ENCODE data around the gene HOXD9. TPM values are rescaled to one million over a fixed set of nuclear protein-coding genes. Genes with fewer than 3 reads are reported as not detected.

The HOXD9 gene
- total RNA-seq, 2 experiments from 2014 or later, result not detected

GRCh38 chr2:176088048-176088936 is 34.2 kb upstream of the HOXD9 start:
- Mint-ChIP-seq H3K4me3 (no peak overlapping the region), H3K9me3 (peaks cover 10% of the 10 kb centered on the region), H3K36me3 (ENCODE audit: low read depth) (peaks cover 1% of the 10 kb centered on the region)

GRCh38 chr2:176088937-176089842 is 33.3 kb upstream of the HOXD9 start:
- H3K36me3 Mint-ChIP-seq (ENCODE audit: low read depth), result peaks cover 1% of the 10 kb centered on the region
- DNase-seq, result no peak
- no peak overlapping the region for H3K4me3 Mint-ChIP-seq
- CTCF ChIA-PET, result interaction anchor here (0.6 to 1.3 kb wide), 6 partner anchors 9 to 955 kb away, joined by 3 to 5 read pairs (median 4); no protein-coding TSS in a partner anchor
- no peak overlapping the region for H3K27ac Mint-ChIP-seq
- H3K27me3 Mint-ChIP-seq (ENCODE audit: low read depth), result peaks cover 88% of the 10 kb centered on the region
- intact Hi-C loops (cut with micrococcal nuclease), result loop anchor here (2.0 to 5.0 kb wide), 2 partner anchors 33 to 722 kb away; partner anchors contain the start of gene HOXD9
- peaks cover 16% of the 10 kb centered on the region for H3K4me1 Mint-ChIP-seq (ENCODE audit: low read depth)
- peaks cover 8% of the 10 kb centered on the region for H3K9me3 Mint-ChIP-seq

More at GRCh38 chr2:176088048-176088936, 34.2 kb upstream of the HOXD9 start:
- CTCF ChIA-PET, result interaction anchor here (0.6 to 1.3 kb wide), 5 partner anchors 10 to 954 kb away, joined by 3 to 5 read pairs (median 4); no protein-coding TSS in a partner anchor
- intact Hi-C loops (cut with micrococcal nuclease), result loop anchor here (2.0 to 5.0 kb wide), 2 partner anchors 34 to 721 kb away; partner anchors contain the start of gene HOXD9
- Mint-ChIP-seq H3K4me1 (ENCODE audit: low read depth) (peaks cover 9% of the 10 kb centered on the region), H3K27me3 (ENCODE audit: low read depth) (peaks cover 88% of the 10 kb centered on the region), H3K27ac (no peak overlapping the region)
- peak; percentile 46 for DNase-seq

GRCh38 chr2:176089843-176090395 is 32.6 kb upstream of the HOXD9 start:
- Mint-ChIP-seq H3K4me1 (ENCODE audit: low read depth) (peaks cover 16% of the 10 kb centered on the region), H3K27ac (no peak overlapping the region), H3K9me3 (peaks cover 4% of the 10 kb centered on the region), H3K36me3 (ENCODE audit: low read depth) (peaks cover 1% of the 10 kb centered on the region), H3K4me3 (no peak overlapping the region), H3K27me3 (ENCODE audit: low read depth) (peaks cover 89% of the 10 kb centered on the region)
- no peak for DNase-seq
- CTCF ChIA-PET, result interaction anchor here (0.9 kb wide), 1 partner anchor 221 kb away, joined by 5 read pairs; no protein-coding TSS in a partner anchor
- intact Hi-C loops (cut with micrococcal nuclease), result loop anchor here (2.0 to 5.0 kb wide), 2 partner anchors 32 to 723 kb away; partner anchors contain the start of gene HOXD9

GRCh38 chr2:176090862-176091261 is 31.7 kb upstream of the HOXD9 start:
- Mint-ChIP-seq H3K27ac (no peak overlapping the region), H3K4me1 (ENCODE audit: low read depth) (peaks cover 16% of the 10 kb centered on the region), H3K9me3 (peaks cover 4% of the 10 kb centered on the region), H3K27me3 (ENCODE audit: low read depth) (peaks cover 88% of the 10 kb centered on the region), H3K36me3 (ENCODE audit: low read depth) (peaks cover 1% of the 10 kb centered on the region), H3K4me3 (no peak overlapping the region)
- intact Hi-C loops (cut with micrococcal nuclease), result no loop called here
- CTCF ChIA-PET, result no interaction called here
- DNase-seq, result no peak

GRCh38 chr2:176091329-176092258 is 30.9 kb upstream of the HOXD9 start:
- CTCF ChIA-PET, result interaction anchor here (0.6 kb wide), 1 partner anchor 10 kb away, joined by 4 read pairs; no protein-coding TSS in a partner anchor
- Mint-ChIP-seq H3K4me1 (ENCODE audit: low read depth) (peaks cover 17% of the 10 kb centered on the region), H3K27ac (no peak overlapping the region), H3K9me3 (peaks cover 4% of the 10 kb centered on the region), H3K27me3 (ENCODE audit: low read depth) (peaks cover 87% of the 10 kb centered on the region), H3K4me3 (peak overlapping the region; percentile 7), H3K36me3 (ENCODE audit: low read depth) (peaks cover 1% of the 10 kb centered on the region)
- DNase-seq, result no peak
- intact Hi-C loops (cut with micrococcal nuclease), result no loop called here

GRCh38 chr2:176092270-176093144 is 30.0 kb upstream of the HOXD9 start, which contains the start of gene HOXD13:
TSS of gene HOXD13 (plus strand) at chr2:176092721. CDS start at chr2:176092891, 170 bp downstream.
- peaks cover 85% of the 10 kb centered on the region for H3K27me3 Mint-ChIP-seq (ENCODE audit: low read depth)
- no peak for DNase-seq
- CTCF ChIA-PET, result no interaction called here

GRCh38 chr2:176093145-176093897 is 29.2 kb upstream of the HOXD9 start:
- intact Hi-C loops (cut with micrococcal nuclease), result no loop called here
- CTCF ChIA-PET, result interaction anchor here (0.8 to 1.4 kb wide), 4 partner anchors 28 to 403 kb away, joined by 3 to 4 read pairs (median 3); no protein-coding TSS in a partner anchor
- DNase-seq, result no peak
- H3K4me1 Mint-ChIP-seq (ENCODE audit: low read depth), result peaks cover 27% of the 10 kb centered on the region
- no peak overlapping the region for H3K27ac Mint-ChIP-seq
- peaks cover 85% of the 10 kb centered on the region for H3K27me3 Mint-ChIP-seq (ENCODE audit: low read depth)
- no peaks in the 10 kb centered on the region for H3K36me3 Mint-ChIP-seq (ENCODE audit: low read depth)
- H3K4me3 Mint-ChIP-seq, result no peak overlapping the region
- H3K9me3 Mint-ChIP-seq, result peaks cover 1% of the 10 kb centered on the region

More at GRCh38 chr2:176092270-176093144, 30.0 kb upstream of the HOXD9 start, which contains the start of gene HOXD13:
- Mint-ChIP-seq H3K27ac (no peak within 1 kb of the TSS), H3K9me3 (peaks cover 1% of the 10 kb centered on the region), H3K4me1 (ENCODE audit: low read depth) (peaks cover 25% of the 10 kb centered on the region), H3K4me3 (peak within 1 kb of the TSS; percentile 7), H3K36me3 (ENCODE audit: low read depth) (no peaks in the 10 kb centered on the region)
- intact Hi-C loops (cut with micrococcal nuclease), result no loop called here

GRCh38 chr2:176093898-176094249 is 28.6 kb upstream of the HOXD9 start:
- no peak for DNase-seq
- H3K9me3 Mint-ChIP-seq, result peaks cover 1% of the 10 kb centered on the region
- intact Hi-C loops (cut with micrococcal nuclease), result loop anchor here (2.0 kb wide), 1 partner anchor 17 kb away; no protein-coding TSS in a partner anchor

GRCh38 chr2:176094349-176094748 is 28.2 kb upstream of the HOXD9 start:
- H3K27ac Mint-ChIP-seq, result no peak overlapping the region
- intact Hi-C loops (cut with micrococcal nuclease), result loop anchor here (2.0 kb wide), 1 partner anchor 16 kb away; no protein-coding TSS in a partner anchor
- H3K4me3 Mint-ChIP-seq, result no peak overlapping the region
- peaks cover 84% of the 10 kb centered on the region for H3K27me3 Mint-ChIP-seq (ENCODE audit: low read depth)
- peaks cover 26% of the 10 kb centered on the region for H3K4me1 Mint-ChIP-seq (ENCODE audit: low read depth)
- no peaks in the 10 kb centered on the region for H3K36me3 Mint-ChIP-seq (ENCODE audit: low read depth)
- DNase-seq, result no peak
- peaks cover 1% of the 10 kb centered on the region for H3K9me3 Mint-ChIP-seq
- CTCF ChIA-PET, result interaction anchor here (0.7 to 1.4 kb wide), 6 partner anchors 9 to 495 kb away, joined by 3 to 4 read pairs (median 3); no protein-coding TSS in a partner anchor

More at GRCh38 chr2:176093898-176094249, 28.6 kb upstream of the HOXD9 start:
- peaks cover 84% of the 10 kb centered on the region for H3K27me3 Mint-ChIP-seq (ENCODE audit: low read depth)
- CTCF ChIA-PET, result interaction anchor here (0.7 to 1.4 kb wide), 5 partner anchors 8 to 404 kb away, joined by 3 to 4 read pairs (median 3); no protein-coding TSS in a partner anchor
- no peak overlapping the region for H3K27ac Mint-ChIP-seq
- no peaks in the 10 kb centered on the region for H3K36me3 Mint-ChIP-seq (ENCODE audit: low read depth)
- H3K4me3 Mint-ChIP-seq, result no peak overlapping the region
- peaks cover 26% of the 10 kb centered on the region for H3K4me1 Mint-ChIP-seq (ENCODE audit: low read depth)

Data from activated naive CD4-positive, alpha-beta T cell treated with anti-CD3 and anti-CD28 coated beads for 36 hours (primary cell).